ENCODE measurements around the gene RAI14.

The RAI14 gene

DNA sequence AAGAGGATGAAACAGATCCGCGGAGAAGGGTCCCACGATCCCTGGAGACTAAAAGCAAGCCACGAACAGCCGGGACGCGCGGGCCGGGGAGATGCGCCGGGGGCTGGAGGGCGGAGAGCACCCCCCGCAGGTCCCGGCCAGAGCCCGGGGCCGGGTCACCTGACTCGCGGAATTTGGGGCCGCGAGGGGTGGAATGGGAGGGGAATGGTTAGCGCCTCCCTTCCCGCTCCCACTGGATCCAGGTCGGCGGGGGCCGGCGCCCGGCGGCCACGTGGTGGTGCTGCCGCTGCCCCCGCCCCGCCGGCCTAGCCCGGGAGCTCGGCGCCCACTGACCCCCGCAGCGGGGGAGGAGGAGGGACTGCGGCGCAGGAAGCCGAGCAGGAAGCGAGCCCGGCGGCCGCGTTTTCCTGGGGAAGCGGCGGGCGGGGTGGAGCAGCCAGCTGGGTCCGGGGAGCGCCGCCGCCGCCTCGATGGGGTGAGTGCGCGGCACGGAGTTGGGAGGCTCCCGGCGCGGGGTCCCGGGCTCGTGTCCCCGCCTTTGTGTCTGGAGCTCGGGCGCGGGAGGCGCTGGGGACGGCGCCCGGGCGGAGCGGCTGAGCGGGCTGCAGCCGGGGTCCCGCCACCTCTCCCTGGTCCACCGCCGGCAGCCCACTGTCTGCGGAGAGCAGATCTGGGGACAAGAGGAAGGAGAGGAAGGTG, at the start of gene RAI14:
Gene RAI14 (plus strand): TSS at position 328 of the 699 bp plus-strand sequence. CDS start 30,592 bp downstream, outside the sequence.
- H3K9ac ChIP-seq (ENCODE audit: insufficient read length, low read depth) = peak within 1 kb of the TSS; percentile 91
- H3K27me3 ChIP-seq (ENCODE audit: insufficient read depth, insufficient read length) = no peaks in the 10 kb centered on the region
- peak within 1 kb of the TSS; percentile 80 for H3K4me3 ChIP-seq (ENCODE audit: insufficient read length, low read depth)
- no peak for DNase-seq (ENCODE audit: low read depth, low spot score)
- H3K9me3 ChIP-seq (ENCODE audit: insufficient read depth, low read length) = no peaks in the 10 kb centered on the region
- peaks cover 23% of the 10 kb centered on the region for H3K36me3 ChIP-seq (ENCODE audit: insufficient read depth, insufficient read length, low read length)
- TF ChIP-seq SUZ12 (IDR thresholded peaks at IDR 0.05; ENCODE audit: extremely low read depth, insufficient read depth, insufficient read length) (no peak), YY1 (IDR thresholded peaks at IDR 0.05; ENCODE audit: insufficient read depth, insufficient read length) (no peak), ZNF274 (IDR thresholded peaks at IDR 0.05; ENCODE audit: low read depth, low read length) (no peak)
- no peaks in the 10 kb centered on the region for H3K4me1 ChIP-seq (ENCODE audit: insufficient read depth, insufficient read length)

DNA sequence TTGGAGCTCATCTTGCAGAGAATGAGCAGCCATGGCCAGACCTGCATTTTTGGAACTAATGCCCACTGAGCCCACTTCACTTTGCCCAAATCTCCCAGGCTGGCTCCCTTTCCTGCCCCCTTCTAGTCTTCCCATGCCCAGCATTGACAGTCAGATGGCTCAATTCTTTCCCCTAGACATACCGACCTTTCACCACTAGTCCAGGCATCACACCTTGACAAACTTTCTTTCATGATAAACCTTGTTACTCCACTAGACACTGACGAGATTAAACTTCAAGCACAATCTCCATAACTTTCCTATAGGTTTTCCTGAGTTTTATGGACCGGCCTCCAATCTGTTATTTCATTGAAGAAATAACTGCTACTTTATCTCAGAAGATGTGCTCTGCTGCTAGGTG, 47.8 kb upstream of the RAI14 start:
- TF ChIP-seq SUZ12 (IDR thresholded peaks at IDR 0.05; ENCODE audit: extremely low read depth, insufficient read depth, insufficient read length) = no peak
- TF ChIP-seq ZNF274 (IDR thresholded peaks at IDR 0.05; ENCODE audit: low read depth, low read length) = no peak
- no peak for TF ChIP-seq YY1 (IDR thresholded peaks at IDR 0.05; ENCODE audit: insufficient read depth, insufficient read length)
- no peak overlapping the region for H3K9ac ChIP-seq (ENCODE audit: insufficient read length, low read depth)

DNA sequence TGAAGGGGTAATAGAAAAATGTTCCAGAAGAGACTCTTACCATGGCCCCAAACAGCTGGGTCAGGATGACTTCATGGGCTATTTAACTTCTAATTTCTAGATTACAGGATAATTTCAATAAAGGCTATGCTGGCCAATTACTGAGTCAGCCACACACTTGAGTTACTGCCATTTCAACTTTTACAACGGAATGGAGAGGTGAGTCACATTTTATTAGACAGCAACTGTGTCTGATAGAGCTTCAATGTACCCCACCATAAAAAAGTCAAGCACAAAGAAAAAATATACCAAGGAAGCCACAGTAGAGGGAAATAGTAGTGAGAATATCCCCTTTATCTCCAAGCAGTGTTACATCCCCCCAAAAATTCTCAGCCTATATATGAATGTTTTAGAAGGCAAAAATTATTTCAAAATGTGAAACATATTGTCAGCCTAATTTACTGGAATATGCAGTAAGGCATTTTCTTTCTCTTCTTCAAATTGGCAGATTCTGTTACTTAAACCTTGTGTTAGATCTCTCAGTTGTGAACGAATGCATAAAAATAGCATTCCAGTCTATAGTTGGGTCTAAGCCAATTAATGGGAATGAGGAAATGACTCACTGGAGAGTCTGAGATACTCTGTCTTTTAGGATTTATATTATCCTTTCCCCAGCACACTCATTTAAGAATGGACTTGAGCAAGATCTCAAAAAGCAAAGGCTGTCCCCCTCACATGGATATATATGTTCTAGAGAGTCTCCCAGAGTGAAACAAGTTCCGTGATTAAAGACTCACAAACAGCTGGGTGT, 47.1 kb upstream of the RAI14 start:
- DNase-seq (ENCODE audit: low read depth, low spot score) = no peak
- H3K27me3 ChIP-seq (ENCODE audit: insufficient read depth, insufficient read length) = no peaks in the 10 kb centered on the region
- no peaks in the 10 kb centered on the region for H3K9me3 ChIP-seq (ENCODE audit: insufficient read depth, low read length)
- no peak overlapping the region for H3K4me3 ChIP-seq (ENCODE audit: insufficient read length, low read depth)
- no peak overlapping the region for H3K9ac ChIP-seq (ENCODE audit: insufficient read length, low read depth)
- peaks cover 2% of the 10 kb centered on the region for H3K4me1 ChIP-seq (ENCODE audit: insufficient read depth, insufficient read length)
- TF ChIP-seq SUZ12 (IDR thresholded peaks at IDR 0.05; ENCODE audit: extremely low read depth, insufficient read depth, insufficient read length) (no peak), YY1 (IDR thresholded peaks at IDR 0.05; ENCODE audit: insufficient read depth, insufficient read length) (no peak)
- no peaks in the 10 kb centered on the region for H3K36me3 ChIP-seq (ENCODE audit: insufficient read depth, insufficient read length, low read length)

More for the DNA sequence above, 47.8 kb upstream of the RAI14 start:
- Histone ChIP-seq H3K27me3 (ENCODE audit: insufficient read depth, insufficient read length) (no peaks in the 10 kb centered on the region), H3K4me3 (ENCODE audit: insufficient read length, low read depth) (no peak overlapping the region), H3K36me3 (ENCODE audit: insufficient read depth, insufficient read length, low read length) (no peaks in the 10 kb centered on the region), H3K4me1 (ENCODE audit: insufficient read depth, insufficient read length) (peaks cover 2% of the 10 kb centered on the region), H3K9me3 (ENCODE audit: insufficient read depth, low read length) (no peaks in the 10 kb centered on the region)
- DNase-seq (ENCODE audit: low read depth, low spot score) = no peak

DNA sequence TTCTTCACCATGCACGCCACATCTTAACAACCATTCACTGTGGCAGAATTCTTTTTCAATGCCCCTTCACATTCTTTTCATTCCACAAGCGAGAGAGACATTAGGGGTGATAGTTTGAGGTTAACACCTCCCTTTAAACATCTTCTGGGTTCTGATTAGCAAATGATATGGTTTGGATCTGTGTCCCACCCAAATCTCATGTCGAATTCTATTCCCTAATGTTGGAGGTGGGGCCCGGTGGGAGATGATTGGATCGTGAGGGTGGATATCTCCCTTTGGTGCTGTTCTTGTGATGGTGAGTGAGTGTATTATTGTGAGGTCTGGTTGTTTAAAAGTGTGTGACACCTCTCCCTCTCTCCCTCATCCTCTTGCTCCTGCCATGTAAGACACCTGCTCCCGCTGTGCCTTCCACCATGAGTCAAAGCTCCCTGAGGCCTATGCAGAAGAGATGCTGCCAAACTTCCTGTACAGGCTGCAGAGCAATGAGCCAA, 46.1 kb upstream of the RAI14 start:
- Histone ChIP-seq H3K4me3 (ENCODE audit: insufficient read length, low read depth) (no peak overlapping the region), H3K36me3 (ENCODE audit: insufficient read depth, insufficient read length, low read length) (no peaks in the 10 kb centered on the region), H3K9ac (ENCODE audit: insufficient read length, low read depth) (no peak overlapping the region), H3K9me3 (ENCODE audit: insufficient read depth, low read length) (no peaks in the 10 kb centered on the region), H3K4me1 (ENCODE audit: insufficient read depth, insufficient read length) (peaks cover 2% of the 10 kb centered on the region), H3K27me3 (ENCODE audit: insufficient read depth, insufficient read length) (no peaks in the 10 kb centered on the region)
- no peak for DNase-seq (ENCODE audit: low read depth, low spot score)
- TF ChIP-seq ZNF274 (IDR thresholded peaks at IDR 0.05; ENCODE audit: low read depth, low read length) (no peak), YY1 (IDR thresholded peaks at IDR 0.05; ENCODE audit: insufficient read depth, insufficient read length) (no peak), SUZ12 (IDR thresholded peaks at IDR 0.05; ENCODE audit: extremely low read depth, insufficient read depth, insufficient read length) (no peak)

DNA sequence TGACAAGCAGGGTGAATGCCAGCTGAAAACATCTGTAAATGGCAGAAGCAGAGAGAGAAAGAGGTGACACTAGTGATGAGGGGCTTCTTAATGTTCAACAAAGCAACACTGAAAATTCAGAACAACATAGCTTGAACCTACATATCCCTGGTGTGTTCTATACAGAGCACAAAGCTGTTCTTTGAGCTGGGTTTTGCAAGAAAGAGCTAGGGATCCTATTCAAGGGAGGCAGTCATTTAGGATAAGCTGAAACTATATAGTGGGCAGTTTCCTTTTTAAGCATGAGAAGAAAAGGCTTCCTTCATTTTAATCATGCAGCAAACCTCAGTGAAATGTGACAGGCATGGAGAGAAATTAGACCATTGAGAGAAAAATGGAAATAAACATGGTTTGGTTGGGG, 45.6 kb upstream of the RAI14 start:
- Histone ChIP-seq H3K36me3 (ENCODE audit: insufficient read depth, insufficient read length, low read length) (no peaks in the 10 kb centered on the region), H3K4me1 (ENCODE audit: insufficient read depth, insufficient read length) (peaks cover 2% of the 10 kb centered on the region), H3K9me3 (ENCODE audit: insufficient read depth, low read length) (no peaks in the 10 kb centered on the region), H3K9ac (ENCODE audit: insufficient read length, low read depth) (no peak overlapping the region), H3K27me3 (ENCODE audit: insufficient read depth, insufficient read length) (no peaks in the 10 kb centered on the region), H3K4me3 (ENCODE audit: insufficient read length, low read depth) (no peak overlapping the region)
- TF ChIP-seq YY1 (IDR thresholded peaks at IDR 0.05; ENCODE audit: insufficient read depth, insufficient read length) = no peak
- TF ChIP-seq SUZ12 (IDR thresholded peaks at IDR 0.05; ENCODE audit: extremely low read depth, insufficient read depth, insufficient read length) = no peak
- TF ChIP-seq ZNF274 (IDR thresholded peaks at IDR 0.05; ENCODE audit: low read depth, low read length) = no peak
- no peak for DNase-seq (ENCODE audit: low read depth, low spot score)

DNA sequence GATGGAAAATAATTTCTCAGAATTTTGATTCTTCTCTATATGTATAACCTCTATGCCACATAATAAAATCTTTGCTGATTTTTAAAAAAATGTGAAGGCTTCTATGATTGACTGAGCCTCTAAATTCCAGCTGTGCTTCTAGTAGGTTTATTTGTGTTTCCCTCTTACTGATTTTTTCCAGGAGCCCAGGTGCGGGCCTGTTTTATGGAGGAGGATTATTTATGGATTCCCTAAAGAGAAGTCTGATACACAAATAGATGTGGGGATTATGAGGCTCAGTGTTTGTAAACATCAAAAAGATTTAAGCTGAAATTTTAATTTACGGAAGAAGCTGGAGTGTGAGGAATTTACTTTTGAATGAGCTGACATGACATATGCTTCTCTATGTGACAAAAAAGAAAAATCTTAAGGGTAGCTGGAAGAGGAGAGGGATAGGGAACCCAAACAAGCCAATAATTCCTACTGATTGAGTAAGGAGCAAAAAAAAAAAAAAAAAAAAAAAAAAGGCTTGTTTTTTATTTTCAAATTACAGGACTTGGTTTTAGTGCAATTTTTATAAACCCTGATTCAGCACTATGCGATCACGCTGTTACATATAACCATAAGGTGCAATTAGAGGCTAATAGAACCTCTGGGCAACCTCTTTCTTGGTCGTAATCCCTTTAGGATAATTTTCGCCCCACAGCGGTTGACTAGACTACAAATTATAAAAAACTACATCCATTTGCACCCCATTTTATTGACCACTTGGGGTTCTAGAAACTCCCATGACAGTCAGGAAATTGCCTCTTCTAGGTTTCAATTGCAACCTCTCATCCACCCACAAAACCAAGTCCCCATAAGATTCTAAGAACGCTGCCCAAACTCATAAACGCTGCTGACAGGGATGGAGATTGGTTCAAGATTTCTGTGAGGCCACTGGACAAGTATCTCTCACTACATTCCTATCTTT, 44.4 kb upstream of the RAI14 start:
- DNase-seq (ENCODE audit: low read depth, low spot score) = no peak
- Histone ChIP-seq H3K9me3 (ENCODE audit: insufficient read depth, low read length) (no peaks in the 10 kb centered on the region), H3K4me1 (ENCODE audit: insufficient read depth, insufficient read length) (no peaks in the 10 kb centered on the region), H3K4me3 (ENCODE audit: insufficient read length, low read depth) (no peak overlapping the region), H3K27me3 (ENCODE audit: insufficient read depth, insufficient read length) (no peaks in the 10 kb centered on the region), H3K36me3 (ENCODE audit: insufficient read depth, insufficient read length, low read length) (no peaks in the 10 kb centered on the region), H3K9ac (ENCODE audit: insufficient read length, low read depth) (no peak overlapping the region)
- TF ChIP-seq YY1 (IDR thresholded peaks at IDR 0.05; ENCODE audit: insufficient read depth, insufficient read length) = no peak
- no peak for TF ChIP-seq ZNF274 (IDR thresholded peaks at IDR 0.05; ENCODE audit: low read depth, low read length)
- TF ChIP-seq SUZ12 (IDR thresholded peaks at IDR 0.05; ENCODE audit: extremely low read depth, insufficient read depth, insufficient read length) = no peak
